K562 (cell line): ENCODE results near the gene ETFBKMT. TPM values are rescaled to one million over a fixed set of nuclear protein-coding genes. Genes with fewer than 3 reads are reported as not detected.

ENCODE experiments used
- ARNT ChIP-seq, 2 experiments: fragments of 450-650 bp; IDR thresholded peaks; 2 replicates each; pipeline ENCODE4 v1.6.1; 2016; ENCODE audit warnings: mild to moderate bottlenecking in 1 of 2
- DMBX1 ChIP-seq: fragments of 250-450 bp; sonication (Bioruptor Pico); IDR thresholded peaks from 2 replicates; pipeline ENCODE4 v1.8.0; 2022; ENCODE audit warnings: inconsistent platforms, mild to moderate bottlenecking, moderate library complexity, borderline replicate concordance
- DNMT1 ChIP-seq: fragments of 450-650 bp; IDR thresholded peaks from 2 replicates; pipeline ENCODE4 v1.6.1; 2016; ENCODE audit warnings: antibody characterized with exemption, mild to moderate bottlenecking
- DPF2 ChIP-seq: fragments of 450-650 bp; IDR thresholded peaks from 2 replicates; pipeline ENCODE4 v1.6.1; 2016
- E2F1 ChIP-seq: sonication (generic); formaldehyde crosslinking; IDR thresholded peaks from 2 replicates; pipeline ENCODE4 v1.8.1; 2023; ENCODE audit warnings: mild to moderate bottlenecking, missing genetic modification reagents, moderate library complexity
- GTF2A2 ChIP-seq: IDR thresholded peaks from 2 replicates; pipeline ENCODE4 v1.6.1; 2016; ENCODE audit warnings: mild to moderate bottlenecking, missing genetic modification characterization, missing compliant biosample characterization
- GTF2E2 ChIP-seq: fragments of 200-800 bp; sonication (Bioruptor generic); IDR thresholded peaks from 2 replicates; pipeline ENCODE4 v1.6.1; 2016; ENCODE audit warnings: missing genetic modification characterization, missing compliant biosample characterization
- GTF2F1 ChIP-seq: IDR thresholded peaks from 2 replicates; pipeline ENCODE4 v1.6.1; 2011; ENCODE audit warnings: low read depth, low read length, improper control_type of control experiment
- HDAC8 ChIP-seq: fragments of 450-650 bp; IDR thresholded peaks from 2 replicates; pipeline ENCODE4 v1.6.1; 2016; ENCODE audit warnings: mild to moderate bottlenecking, missing genetic modification characterization, moderate library complexity, missing compliant biosample characterization
- HDGF ChIP-seq: fragments of 450-650 bp; IDR thresholded peaks from 2 replicates; pipeline ENCODE4 v1.6.1; 2016
- KLF1 ChIP-seq: fragments of 450-650 bp; IDR thresholded peaks from 2 replicates; pipeline ENCODE4 v1.6.1; 2016; ENCODE audit warnings: missing genetic modification characterization, missing compliant biosample characterization
- NFIX ChIP-seq: fragments of 250-450 bp; sonication (Bioruptor Pico); IDR thresholded peaks from 2 replicates; pipeline ENCODE4 v1.4.0; 2020; ENCODE audit warnings: low read depth, mild to moderate bottlenecking, moderate library complexity
- NR4A1 ChIP-seq, 2 experiments: fragments of 250-450 bp in 1 of 2; fragments of 450-650 bp in 1 of 2; sonication (Bioruptor Pico) in 1 of 2; IDR thresholded peaks; 2 replicates each; pipeline versions ENCODE4 v1.4.0 to v1.6.1; 2016 to 2020; ENCODE audit warnings: mild to moderate bottlenecking in 2 of 2, missing compliant biosample characterization in 1 of 2, missing genetic modification characterization in 1 of 2, moderate library complexity in 1 of 2
- PML ChIP-seq: IDR thresholded peaks from 2 replicates; pipeline ENCODE4 v1.6.1; 2012; ENCODE audit warnings: low read length, inconsistent platforms
- POLR2G ChIP-seq: fragments of 200-400 bp; formaldehyde crosslinking; IDR thresholded peaks from 2 replicates; pipeline ENCODE4 v1.6.1; 2017; ENCODE audit warnings: low read depth, mild to moderate bottlenecking, antibody characterized with exemption, low read length, moderate library complexity
- POU5F1 ChIP-seq: fragments of 150-350 bp; IDR thresholded peaks from 2 replicates; pipeline ENCODE4 v1.6.1; 2014; ENCODE audit warnings: borderline replicate concordance, low read length, low read depth, mild to moderate bottlenecking; ENCODE audit not compliant: partially characterized antibody
- RAD51 ChIP-seq: fragments of 450-650 bp; IDR thresholded peaks from 2 replicates; pipeline ENCODE4 v1.7.1; 2016; ENCODE audit warnings: low read depth, mild to moderate bottlenecking, borderline replicate concordance
- RFX1 ChIP-seq: fragments of 450-650 bp; IDR thresholded peaks from 2 replicates; pipeline ENCODE4 v1.6.1; 2016; ENCODE audit warnings: mild to moderate bottlenecking, moderate library complexity
- RFX5 ChIP-seq: IDR thresholded peaks from 2 replicates; pipeline ENCODE4 v1.6.1; 2011; ENCODE audit warnings: low read depth, mild to moderate bottlenecking, improper control_type of control experiment, low read length
- SPI1 ChIP-seq: IDR thresholded peaks from 2 replicates; pipeline ENCODE4 v1.6.1; 2011; ENCODE audit warnings: low read depth, low read length, control low read depth, borderline replicate concordance
- TEAD4 ChIP-seq, 2 experiments: sonication (generic) in 1 of 2; formaldehyde crosslinking in 1 of 2; IDR thresholded peaks; 2 replicates each; pipeline versions ENCODE4 v1.6.1 to v1.8.0; 2012 to 2022; ENCODE audit warnings: borderline replicate concordance in 1 of 2, inconsistent platforms in 1 of 2, low read length in 1 of 2, mild to moderate bottlenecking in 1 of 2, missing genetic modification reagents in 1 of 2
- ZNF311 ChIP-seq: fragments of 250-450 bp; sonication (Bioruptor Pico); IDR thresholded peaks from 2 replicates; pipeline ENCODE4 v1.4.0; 2020; ENCODE audit warnings: mild to moderate bottlenecking, moderate library complexity
- ZNF764 ChIP-seq: fragments of 250-450 bp; sonication (Bioruptor Pico); IDR thresholded peaks from 2 replicates; pipeline ENCODE4 v1.4.0; 2020; ENCODE audit warnings: low read depth, mild to moderate bottlenecking, moderate library complexity
- ZNF785 ChIP-seq: fragments of 250-450 bp; sonication (Bioruptor Pico); IDR thresholded peaks from 2 replicates; pipeline ENCODE4 v1.4.0; 2020; ENCODE audit warnings: mild to moderate bottlenecking
- polyA plus RNA-seq, 8 experiments: library from polyadenylated mRNA; depleted of rRNA in 4 of 8; stranded (reverse) in 5 of 8; unstranded in 3 of 8; fragments of >200 nt; fragmentation: Nextera tagmentation in 2 of 8; fragmentation: Illumina TruSeq in 1 of 8; extraction: Ambion mirVana in 2 of 8; extraction: Trizol in 1 of 8; gene quantifications; 2 replicates each; pipeline versions ENCODE4 v1.2.1 to v1.2.3, GENCODE V29; 2011 to 2014; ENCODE audit warnings: inconsistent platforms in 1 of 8, missing spikeins in 1 of 8
- total RNA-seq, 7 experiments: library from RNA; depleted of rRNA in 6 of 7; stranded (reverse); fragments of >200 nt in 6 of 7; fragmentation: Illumina TruSeq in 2 of 7; extraction: Trizol in 2 of 7; gene quantifications; 2 replicates each; pipeline versions ENCODE4 v1.2.1 to v1.2.3, GENCODE V29; 2011 to 2021; ENCODE audit warnings: low replicate concordance in 1 of 7
- TF ChIP-seq, protein P1 (sequence below): sonication (generic); formaldehyde crosslinking; IDR thresholded peaks from 2 replicates; pipeline ENCODE4 v1.8.1; 2023; ENCODE audit warnings: mild to moderate bottlenecking, missing genetic modification reagents
- TF ChIP-seq, protein P2 (sequence below): sonication (generic); formaldehyde crosslinking; IDR thresholded peaks from 2 replicates; pipeline ENCODE4 v1.8.0; 2022; ENCODE audit warnings: missing genetic modification reagents, mild to moderate bottlenecking, moderate library complexity, borderline replicate concordance

The ETFBKMT gene
- total and polyA plus RNA-seq, 9 of the 15 experiments (the other 6 are each of a cell fraction or from before 2014, with no cell fraction given): 0.18 to 1.7 (median 0.96) TPM

DNA sequence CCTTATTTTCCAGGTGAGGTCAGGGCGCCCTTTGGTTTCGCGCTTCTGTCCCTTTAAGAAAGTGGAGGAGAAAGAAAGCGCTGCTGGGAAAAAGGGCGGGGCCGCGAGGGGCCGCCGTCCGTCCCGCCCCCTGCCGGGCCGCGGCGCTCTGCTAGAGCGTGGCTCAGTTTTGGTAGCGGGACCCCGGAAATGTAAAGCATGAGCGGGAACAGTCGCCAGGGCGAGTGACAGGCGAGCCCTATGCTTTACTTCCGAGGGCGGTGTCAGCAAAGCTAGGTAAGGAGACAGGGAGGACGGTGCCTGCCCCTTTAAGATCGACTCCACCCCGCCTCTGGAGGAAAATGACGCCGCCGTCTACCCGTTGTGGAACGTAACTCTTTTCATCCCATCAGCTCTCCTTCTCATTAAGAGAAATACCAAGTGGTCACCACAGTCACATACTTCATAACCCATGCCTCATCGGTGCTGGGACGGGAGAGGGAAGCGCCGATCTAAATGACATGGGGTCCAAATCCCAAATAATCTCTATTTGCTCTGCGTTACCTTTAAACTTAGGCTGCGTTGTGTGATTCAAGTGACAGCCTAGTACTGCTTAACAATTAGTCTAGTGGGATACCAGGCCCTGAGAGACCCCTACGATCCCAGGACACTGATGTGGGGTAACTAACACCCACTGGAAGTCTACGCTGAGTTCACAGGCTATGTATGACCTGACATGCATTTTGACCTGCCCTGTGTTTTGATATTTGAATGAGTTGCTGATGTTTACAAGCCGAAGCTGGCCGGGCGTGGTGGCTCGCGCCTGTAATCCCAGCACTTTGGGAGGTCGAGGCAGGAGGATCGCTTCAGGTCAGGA, at the start of gene ETFBKMT (continued):
- TF ChIP-seq, protein P1, sequence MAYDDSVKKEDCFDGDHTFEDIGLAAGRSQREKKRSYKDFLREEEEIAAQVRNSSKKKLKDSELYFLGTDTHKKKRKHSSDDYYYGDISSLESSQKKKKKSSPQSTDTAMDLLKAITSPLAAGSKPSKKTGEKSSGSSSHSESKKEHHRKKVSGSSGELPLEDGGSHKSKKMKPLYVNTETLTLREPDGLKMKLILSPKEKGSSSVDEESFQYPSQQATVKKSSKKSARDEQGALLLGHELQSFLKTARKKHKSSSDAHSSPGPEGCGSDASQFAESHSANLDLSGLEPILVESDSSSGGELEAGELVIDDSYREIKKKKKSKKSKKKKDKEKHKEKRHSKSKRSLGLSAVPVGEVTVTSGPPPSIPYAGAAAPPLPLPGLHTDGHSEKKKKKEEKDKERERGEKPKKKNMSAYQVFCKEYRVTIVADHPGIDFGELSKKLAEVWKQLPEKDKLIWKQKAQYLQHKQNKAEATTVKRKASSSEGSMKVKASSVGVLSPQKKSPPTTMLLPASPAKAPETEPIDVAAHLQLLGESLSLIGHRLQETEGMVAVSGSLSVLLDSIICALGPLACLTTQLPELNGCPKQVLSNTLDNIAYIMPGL (CRISPR knock-in tag): no peak
- TF ChIP-seq KLF1 (tag): peak; percentile 49; the same call in 1 of the 2 replicates
- no peak for TF ChIP-seq GTF2F1
- peak in 1 of 2 experiments; percentile 66; a peak in 2 of 4 replicates for TF ChIP-seq ARNT (IDR thresholded peaks at IDR 0.05)
- 0 out of 2 replicates have a peak, but pooled peaks have one; percentile 44 for TF ChIP-seq DPF2
- TF ChIP-seq ZNF311 (CRISPR knock-in tag): no peak
- TF ChIP-seq TEAD4 (IDR thresholded peaks at IDR 0.05; ENCODE audit: low read length): no peak
- no peak for TF ChIP-seq TEAD4 (CRISPR knock-in tag; IDR thresholded peaks at IDR 0.05; ENCODE audit: borderline replicate concordance)
- TF ChIP-seq ZNF785 (CRISPR knock-in tag): no peak
- TF ChIP-seq NR4A1 (CRISPR knock-in tag; IDR thresholded peaks at IDR 0.05): no peak
- TF ChIP-seq NR4A1 (tag; IDR thresholded peaks at IDR 0.05): no peak
- TF ChIP-seq POU5F1: no peak
- no peak for TF ChIP-seq NFIX (CRISPR knock-in tag)
- TF ChIP-seq HDAC8 (tag): no peak
- TF ChIP-seq RFX5: no peak
- peak; percentile 62 for TF ChIP-seq POLR2G
- TF ChIP-seq DNMT1: no peak
- no peak for TF ChIP-seq GTF2E2 (tag)
- no peak for TF ChIP-seq RAD51
- no peak for TF ChIP-seq SPI1
- TF ChIP-seq, protein P2, sequence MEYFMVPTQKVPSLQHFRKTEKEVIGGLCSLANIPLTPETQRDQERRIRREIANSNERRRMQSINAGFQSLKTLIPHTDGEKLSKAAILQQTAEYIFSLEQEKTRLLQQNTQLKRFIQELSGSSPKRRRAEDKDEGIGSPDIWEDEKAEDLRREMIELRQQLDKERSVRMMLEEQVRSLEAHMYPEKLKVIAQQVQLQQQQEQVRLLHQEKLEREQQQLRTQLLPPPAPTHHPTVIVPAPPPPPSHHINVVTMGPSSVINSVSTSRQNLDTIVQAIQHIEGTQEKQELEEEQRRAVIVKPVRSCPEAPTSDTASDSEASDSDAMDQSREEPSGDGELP (CRISPR knock-in tag): peak; percentile 66; the same call in 1 of the 2 replicates
- peak; percentile 23; the same call in 1 of the 2 replicates for TF ChIP-seq PML
- TF ChIP-seq ZNF764 (CRISPR knock-in tag): no peak
- TF ChIP-seq GTF2A2 (tag): no peak
- TF ChIP-seq RFX1: no peak; the same call in 1 of the 2 replicates
- TF ChIP-seq DMBX1: no peak
- TF ChIP-seq E2F1 (CRISPR knock-in tag): peak; percentile 84
- TF ChIP-seq HDGF: no peak
